ENCODE data around the gene PRICKLE1. TPM values are rescaled to one million over a fixed set of nuclear protein-coding genes. Genes with fewer than 3 reads are reported as not detected.

PRICKLE1 gene
- total RNA-seq, 1 experiment from 2014 or later: 14.1 TPM

DNA sequence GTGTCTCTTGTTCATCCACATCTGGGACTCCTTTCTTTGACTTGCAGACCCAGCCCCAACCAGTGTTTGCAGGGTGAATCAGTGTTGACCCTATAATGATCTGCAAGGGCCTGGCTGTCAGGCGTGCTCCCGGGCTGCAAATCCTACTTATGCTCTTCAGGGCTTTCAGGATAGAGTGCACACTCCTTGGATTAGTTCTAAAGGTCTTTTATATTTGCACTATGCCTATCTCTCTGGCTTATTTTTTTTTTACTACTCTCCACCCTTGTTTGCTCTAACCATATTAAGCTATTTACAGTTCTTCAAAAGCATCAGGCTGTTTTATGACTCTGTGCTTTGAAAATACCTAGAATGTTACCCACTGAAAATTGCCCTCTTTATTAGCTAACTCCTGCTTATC is 4.3 kb upstream of the PRICKLE1 start:
- ChIA-PET CTCF (interaction anchor here (0.8 kb wide), 1 partner anchor 25 kb away, joined by 3 read pairs; no protein-coding TSS in a partner anchor), POLR2A (no interaction called here)
- intact Hi-C loops (cut with micrococcal nuclease): no loop called here
- no peak for DNase-seq (ENCODE audit: unreplicated experiment)
- TF ChIP-seq, protein P1, sequence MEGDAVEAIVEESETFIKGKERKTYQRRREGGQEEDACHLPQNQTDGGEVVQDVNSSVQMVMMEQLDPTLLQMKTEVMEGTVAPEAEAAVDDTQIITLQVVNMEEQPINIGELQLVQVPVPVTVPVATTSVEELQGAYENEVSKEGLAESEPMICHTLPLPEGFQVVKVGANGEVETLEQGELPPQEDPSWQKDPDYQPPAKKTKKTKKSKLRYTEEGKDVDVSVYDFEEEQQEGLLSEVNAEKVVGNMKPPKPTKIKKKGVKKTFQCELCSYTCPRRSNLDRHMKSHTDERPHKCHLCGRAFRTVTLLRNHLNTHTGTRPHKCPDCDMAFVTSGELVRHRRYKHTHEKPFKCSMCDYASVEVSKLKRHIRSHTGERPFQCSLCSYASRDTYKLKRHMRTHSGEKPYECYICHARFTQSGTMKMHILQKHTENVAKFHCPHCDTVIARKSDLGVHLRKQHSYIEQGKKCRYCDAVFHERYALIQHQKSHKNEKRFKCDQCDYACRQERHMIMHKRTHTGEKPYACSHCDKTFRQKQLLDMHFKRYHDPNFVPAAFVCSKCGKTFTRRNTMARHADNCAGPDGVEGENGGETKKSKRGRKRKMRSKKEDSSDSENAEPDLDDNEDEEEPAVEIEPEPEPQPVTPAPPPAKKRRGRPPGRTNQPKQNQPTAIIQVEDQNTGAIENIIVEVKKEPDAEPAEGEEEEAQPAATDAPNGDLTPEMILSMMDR (IDR thresholded peaks at IDR 0.05; ENCODE audit: unreplicated experiment): no peak
- BruUV-seq (replicated peaks): no TSS peak
- Mint-ChIP-seq H3K4me1 (ENCODE audit: insufficient read depth, unreplicated experiment) (peaks cover 5% of the 10 kb centered on the region), H3K27ac (ENCODE audit: low read depth, unreplicated experiment) (no peak overlapping the region), H3K9me3 (ENCODE audit: unreplicated experiment) (no peaks in the 10 kb centered on the region), H3K4me3 (ENCODE audit: unreplicated experiment) (no peak overlapping the region), H3K36me3 (ENCODE audit: insufficient read depth, unreplicated experiment) (no peaks in the 10 kb centered on the region), H3K27me3 (ENCODE audit: insufficient read depth, unreplicated experiment) (no peaks in the 10 kb centered on the region)

DNA sequence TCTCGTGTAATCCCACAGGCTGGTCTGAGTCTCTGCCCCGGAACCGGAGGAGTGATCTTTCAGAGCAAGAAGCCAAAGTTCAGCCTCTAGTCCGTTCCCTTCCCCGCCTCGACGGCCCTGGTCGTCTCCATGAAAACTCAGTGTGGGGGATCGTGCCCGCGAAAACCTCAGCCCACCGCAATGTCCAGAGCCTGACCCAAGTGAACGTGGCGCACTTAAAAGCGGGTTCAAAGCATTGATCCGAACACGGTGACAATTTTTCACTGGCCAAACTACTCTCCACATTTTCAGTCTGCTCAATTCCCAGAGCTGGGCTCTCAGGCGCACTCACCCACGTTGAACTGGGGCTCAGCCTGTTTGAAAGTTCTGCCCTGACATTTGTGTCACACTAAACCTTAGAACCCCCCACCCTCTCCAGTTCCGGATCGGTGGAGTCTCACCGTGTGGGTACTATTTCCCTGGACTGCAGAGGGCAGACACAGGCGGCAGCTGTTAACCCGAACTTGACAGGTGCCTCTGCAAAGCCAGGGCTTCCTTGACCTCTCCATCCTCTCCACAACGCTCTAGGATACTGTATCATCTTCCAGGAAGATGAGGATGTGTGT is 886 bp upstream of the PRICKLE1 start:
- TF ChIP-seq, protein P1 (IDR thresholded peaks at IDR 0.05; ENCODE audit: unreplicated experiment): no peak
- H3K4me3 Mint-ChIP-seq (ENCODE audit: unreplicated experiment): peak overlapping the region; percentile 81
- H3K4me1 Mint-ChIP-seq (ENCODE audit: insufficient read depth, unreplicated experiment): peaks cover 30% of the 10 kb centered on the region
- POLR2A ChIA-PET: interaction anchor here (0.5 to 1.5 kb wide), 6 partner anchors 21 to 691 kb away, joined by 3 to 6 read pairs (median 4); no protein-coding TSS in a partner anchor
- peak; percentile 44 for DNase-seq (ENCODE audit: unreplicated experiment)
- CTCF ChIA-PET: interaction anchor here (0.6 to 5.0 kb wide), 5 partner anchors 366 to 747 kb away, joined by 3 to 53 read pairs (median 4); no protein-coding TSS in a partner anchor
- peaks cover 7% of the 10 kb centered on the region for H3K36me3 Mint-ChIP-seq (ENCODE audit: insufficient read depth, unreplicated experiment)
- H3K27ac Mint-ChIP-seq (ENCODE audit: low read depth, unreplicated experiment): peak overlapping the region; percentile 76
- no peaks in the 10 kb centered on the region for H3K27me3 Mint-ChIP-seq (ENCODE audit: insufficient read depth, unreplicated experiment)
- intact Hi-C loops (cut with micrococcal nuclease): no loop called here
- TSS peak; percentile 30 for BruUV-seq (replicated peaks)
- no peaks in the 10 kb centered on the region for H3K9me3 Mint-ChIP-seq (ENCODE audit: unreplicated experiment)

DNA sequence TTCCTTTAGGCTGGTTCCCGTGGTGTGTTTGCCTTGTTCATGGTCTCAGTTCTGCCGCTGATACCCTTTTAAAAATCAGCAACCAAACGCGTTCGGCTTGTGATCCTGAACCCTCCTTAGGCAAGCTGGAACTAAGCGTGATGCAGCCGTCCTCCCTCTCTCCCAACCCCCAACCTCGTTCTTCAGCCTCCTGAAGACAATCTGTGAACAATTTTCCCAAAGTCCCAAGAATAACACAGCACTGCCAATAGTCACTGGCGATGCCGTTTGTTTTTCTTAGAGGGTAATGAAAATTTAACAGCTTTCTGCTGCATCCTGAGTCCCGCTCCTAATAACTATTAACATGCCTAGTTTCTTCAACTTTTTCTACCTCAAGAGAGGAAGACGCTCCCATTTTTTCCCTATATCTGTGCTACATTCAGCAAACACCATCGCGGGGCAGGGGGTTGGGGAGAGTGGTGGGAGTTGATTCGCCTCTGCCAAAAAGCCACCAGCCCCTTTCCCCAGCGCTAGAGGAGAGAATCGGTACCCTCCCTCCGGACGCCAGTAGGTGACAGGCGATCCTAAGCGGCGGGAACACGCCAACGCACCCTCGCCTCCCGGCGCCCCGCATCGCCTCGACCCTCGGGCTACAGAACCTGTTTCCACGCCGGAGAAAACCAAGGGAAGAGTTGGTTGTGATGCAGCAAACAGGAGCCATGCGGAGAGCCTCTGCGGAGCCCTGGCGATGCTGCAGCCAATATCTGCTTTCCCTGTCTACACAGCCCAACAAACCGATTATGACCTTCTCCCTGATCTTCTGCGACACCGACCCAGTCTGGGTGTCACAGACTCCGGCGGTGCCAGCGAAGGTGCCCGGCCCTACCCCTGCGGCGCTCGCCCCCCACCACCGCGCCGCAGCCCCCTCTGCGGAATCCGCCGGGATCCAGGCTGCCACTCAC is 752 bp downstream of the PRICKLE1 start:
- H3K4me1 Mint-ChIP-seq (ENCODE audit: insufficient read depth, unreplicated experiment): peaks cover 30% of the 10 kb centered on the region

More for the DNA sequence above, 752 bp downstream of the PRICKLE1 start:
- Mint-ChIP-seq H3K9me3 (ENCODE audit: unreplicated experiment) (no peaks in the 10 kb centered on the region), H3K27me3 (ENCODE audit: insufficient read depth, unreplicated experiment) (no peaks in the 10 kb centered on the region), H3K4me3 (ENCODE audit: unreplicated experiment) (peak overlapping the region; percentile 81), H3K36me3 (ENCODE audit: insufficient read depth, unreplicated experiment) (peaks cover 7% of the 10 kb centered on the region), H3K27ac (ENCODE audit: low read depth, unreplicated experiment) (peak overlapping the region; percentile 8)
- TF ChIP-seq, protein P1 (IDR thresholded peaks at IDR 0.05; ENCODE audit: unreplicated experiment): peak; percentile 80
- CTCF ChIA-PET: interaction anchor here (0.6 to 7.7 kb wide), 15 partner anchors 11 to 751 kb away, joined by 3 to 53 read pairs (median 3); no protein-coding TSS in a partner anchor
- no TSS peak for BruUV-seq (replicated peaks)
- peak; percentile 50 for DNase-seq (ENCODE audit: unreplicated experiment)
- POLR2A ChIA-PET: interaction anchor here (0.5 to 1.4 kb wide), 16 partner anchors 9 to 753 kb away, joined by 3 to 6 read pairs (median 3); no protein-coding TSS in a partner anchor
- intact Hi-C loops (cut with micrococcal nuclease): loop anchor here (1.0 to 10.0 kb wide), 5 partner anchors 106 to 694 kb away; no protein-coding TSS in a partner anchor
